DMS114 treated with DMSO at 0.1 percent for 48 hours (cell line): ENCODE data around the gene CENPP.
"Not testable (repeated sequence)": the region's sequence is repeated elsewhere in the genome, so short reads cannot be mapped to it uniquely, and the experiment has no call there.

Experiments used
- DNase-seq: peaks from one replicate; lab custom pipeline; 2025; ENCODE audit not compliant: unreplicated experiment; lab: John Stamatoyannopoulos, UW

CENPP gene

GRCh38 chr9:92612292-92612691 is 286.5 kb downstream of the CENPP start:
- DNase-seq, result no peak

DNA sequence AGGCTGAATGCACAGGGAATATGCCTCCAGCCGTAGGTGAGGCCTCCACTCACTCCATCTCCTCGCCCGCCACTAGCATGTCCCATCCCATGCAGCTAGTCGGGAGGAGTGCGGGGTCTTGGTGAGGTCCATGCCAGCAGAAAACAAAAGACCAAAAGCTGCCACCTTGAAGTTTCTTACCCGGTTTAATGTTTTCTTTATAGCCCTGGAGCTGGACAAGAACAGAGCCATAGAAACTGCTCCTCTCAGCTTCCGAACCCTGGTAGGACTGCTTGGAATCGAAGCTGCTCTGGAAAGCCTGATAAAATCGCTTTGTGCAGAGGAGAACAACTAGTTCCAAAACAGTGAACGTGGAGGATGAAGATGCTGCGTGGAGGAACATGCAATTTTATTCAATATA is 287.1 kb downstream of the CENPP start:
- no peak for DNase-seq

GRCh38 chr9:92613268-92614122 is 287.7 kb downstream of the CENPP start:
- DNase-seq, result no peak

DNA sequence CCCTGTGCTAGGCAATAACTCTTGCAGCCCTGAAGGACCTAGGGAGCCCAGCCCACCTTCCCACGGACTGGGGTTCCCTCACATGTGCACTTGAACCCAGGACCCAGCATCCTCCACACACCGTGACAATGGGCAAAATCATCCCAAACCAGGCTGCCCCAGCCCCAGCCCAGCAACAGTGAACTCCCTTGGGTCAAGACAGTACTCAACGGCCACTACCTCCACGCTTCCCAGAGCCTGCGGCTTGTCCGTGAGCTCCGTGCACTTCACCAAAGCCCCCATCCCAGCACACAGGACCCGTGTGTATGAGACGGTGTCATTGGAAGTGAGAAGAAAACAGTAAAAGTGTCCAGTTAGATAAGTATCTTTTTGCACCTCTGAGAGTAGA is 288.4 kb downstream of the CENPP start:
- DNase-seq, result no peak

DNA sequence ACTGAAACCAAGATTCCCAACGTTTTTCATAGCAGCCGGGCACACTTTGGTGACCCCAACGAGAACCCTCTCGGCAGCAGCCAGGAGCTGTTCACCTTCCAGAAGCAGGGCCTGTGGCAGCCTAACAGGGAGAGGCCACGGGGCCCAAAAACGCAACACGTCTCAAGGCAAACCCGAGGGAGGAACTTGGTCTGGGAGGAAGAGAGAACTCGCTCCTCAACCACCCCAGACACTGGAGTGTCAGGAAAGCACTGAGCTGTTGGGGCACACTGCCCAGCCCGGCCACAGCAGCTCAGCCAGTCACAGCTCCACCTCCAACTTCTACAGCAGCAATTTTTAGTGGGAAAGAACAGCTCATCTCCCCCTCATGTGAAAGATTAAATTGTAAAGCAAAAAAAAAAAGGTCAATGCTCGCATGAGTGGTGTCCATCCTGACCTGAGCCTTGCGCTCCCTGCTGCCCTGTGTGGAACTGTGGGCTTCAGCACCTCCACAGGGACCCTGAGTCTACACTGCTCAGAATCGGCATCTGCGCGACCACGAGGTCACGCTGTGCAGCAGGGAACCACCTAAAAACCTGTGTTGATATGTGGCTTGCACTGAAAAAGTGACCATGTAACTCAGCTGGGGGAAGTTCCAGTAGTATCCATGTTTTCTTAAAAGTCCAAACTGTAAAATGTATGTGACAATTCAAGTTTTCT is 289.2 kb downstream of the CENPP start:
- no peak for DNase-seq

DNA sequence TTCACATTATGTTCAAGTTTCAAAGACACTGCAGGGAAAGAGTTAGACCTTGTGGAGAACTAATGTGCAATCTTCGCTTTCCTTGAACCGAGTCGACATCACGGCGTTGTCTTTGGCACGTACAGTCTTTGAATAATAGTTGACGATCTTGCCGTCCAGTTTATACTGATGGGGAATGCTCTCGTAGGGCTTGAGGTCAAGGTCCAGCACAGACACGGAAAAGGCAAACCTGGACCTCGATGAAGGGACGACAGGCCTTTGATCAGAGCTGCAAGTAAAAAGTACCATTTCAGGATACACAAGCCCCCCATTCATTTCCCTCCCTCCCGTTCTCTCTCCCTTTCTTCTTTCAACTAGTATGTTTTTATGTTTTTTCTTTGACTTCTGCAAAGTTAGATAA is 290.0 kb downstream of the CENPP start:
- no peak for DNase-seq

DNA sequence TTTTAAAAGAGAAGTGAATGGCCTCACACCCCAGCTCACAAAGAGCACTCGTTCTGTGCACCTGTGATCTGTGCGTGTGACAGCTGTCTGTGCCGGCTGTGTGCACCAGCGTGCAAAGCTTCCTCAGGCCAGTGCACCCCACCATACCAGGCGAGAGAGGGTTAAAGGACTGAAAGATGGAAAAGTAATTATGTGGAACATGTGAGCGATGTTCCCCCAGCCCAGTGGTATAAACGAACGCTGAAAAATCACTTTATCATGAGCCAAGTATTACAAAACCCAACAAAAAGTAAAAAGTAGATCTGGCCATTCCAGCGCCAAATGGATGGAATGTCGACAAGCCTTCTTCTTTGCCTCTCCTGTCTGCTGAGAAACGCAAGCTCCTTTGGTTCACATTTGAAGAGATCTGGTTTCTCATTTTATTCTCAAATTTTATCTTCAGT is 290.5 kb downstream of the CENPP start:
- no peak for DNase-seq

DNA sequence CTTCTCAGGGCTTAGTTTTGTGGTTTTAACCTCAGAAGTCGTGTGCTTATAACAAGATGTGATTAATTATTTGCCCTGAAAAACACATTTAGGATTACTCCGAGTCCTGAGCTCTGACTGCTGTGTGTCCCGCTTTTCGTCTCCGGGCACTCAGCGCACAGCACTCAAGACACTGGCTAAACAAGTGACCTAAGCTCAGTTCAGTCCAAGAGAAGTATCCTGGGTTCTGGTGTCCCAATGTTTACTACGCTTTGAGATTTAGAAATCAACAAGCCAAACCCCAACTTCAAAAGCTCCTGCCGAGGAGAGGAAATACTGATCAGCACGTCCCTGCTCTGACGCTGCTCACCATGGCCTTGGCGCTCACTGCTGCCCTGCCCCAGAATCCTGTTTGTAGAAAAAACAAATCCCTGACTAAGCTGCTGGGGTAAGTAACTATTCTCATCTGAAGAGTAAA is 290.9 kb downstream of the CENPP start:
- no peak for DNase-seq

- DNase-seq, result no peak
Observed at GRCh38 chr9:92617195-92617813, 291.6 kb downstream of the CENPP start.

- no peak for DNase-seq
Observed at GRCh38 chr9:92617951-92618510, 292.3 kb downstream of the CENPP start.

- DNase-seq, result no peak
Observed at GRCh38 chr9:92618633-92619225, 293.0 kb downstream of the CENPP start.

DNA sequence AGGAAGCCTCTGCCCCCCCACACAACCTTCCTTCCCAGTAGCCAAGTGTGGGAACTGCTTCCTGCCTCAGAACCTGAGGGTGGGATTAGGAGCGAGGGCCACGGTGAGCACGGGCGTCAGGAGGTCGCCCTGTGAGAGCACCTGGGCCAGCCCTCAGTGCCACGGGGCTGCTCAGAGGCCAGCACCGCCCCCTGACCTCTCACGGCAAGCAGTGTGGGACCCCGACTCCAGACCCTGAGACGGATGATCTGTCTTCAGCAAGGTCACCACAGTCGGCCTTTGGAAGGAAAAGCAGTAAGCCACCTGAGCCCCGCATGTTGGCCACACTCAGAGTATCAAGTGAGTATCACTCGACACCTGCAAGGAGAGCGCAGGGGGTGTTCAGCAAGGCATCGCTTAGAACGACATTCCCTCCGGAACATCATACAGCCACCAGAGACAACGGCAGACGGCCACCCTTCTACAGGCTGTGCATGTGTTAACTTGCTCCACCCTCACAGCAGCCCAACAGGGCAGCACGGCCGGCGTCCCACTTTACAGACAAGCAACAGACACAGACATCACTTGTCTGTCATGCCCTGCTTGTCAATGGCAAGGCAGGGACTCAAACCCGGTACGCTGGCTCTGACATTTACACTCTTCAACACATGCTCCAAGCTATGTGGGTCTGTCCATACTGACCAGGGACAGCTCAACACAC is 294.0 kb downstream of the CENPP start:
- no peak for DNase-seq

DNA sequence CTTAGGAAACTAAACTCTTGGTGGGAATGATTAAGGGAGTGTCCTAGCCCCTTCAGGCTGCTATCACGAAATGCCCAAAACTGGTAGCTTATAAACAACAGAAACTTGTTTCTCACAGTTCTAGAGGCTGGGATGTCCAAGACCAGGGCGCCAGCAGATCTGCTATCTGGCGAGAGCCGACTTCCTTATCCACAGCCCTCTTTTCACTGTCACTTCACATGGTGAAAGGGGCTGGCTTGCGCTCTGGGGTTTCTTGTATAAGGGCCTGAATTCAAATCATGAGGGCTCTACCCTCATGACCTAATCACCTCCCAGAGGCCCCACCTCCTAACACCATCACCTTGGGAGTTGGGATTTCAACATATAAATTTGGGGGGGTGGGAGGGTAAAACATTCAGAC is 295.1 kb downstream of the CENPP start:
- DNase-seq, result no peak

GRCh38 chr9:92623936-92624335 is 298.2 kb downstream of the CENPP start:
- not testable (repeated sequence) for DNase-seq

- no peak for DNase-seq
Observed at GRCh38 chr9:92626484-92626883, 300.7 kb downstream of the CENPP start.

- no peak for DNase-seq
Observed at GRCh38 chr9:92627651-92628050, 301.9 kb downstream of the CENPP start.

GRCh38 chr9:92631452-92632343 is 305.9 kb downstream of the CENPP start:
- no peak for DNase-seq

DNA sequence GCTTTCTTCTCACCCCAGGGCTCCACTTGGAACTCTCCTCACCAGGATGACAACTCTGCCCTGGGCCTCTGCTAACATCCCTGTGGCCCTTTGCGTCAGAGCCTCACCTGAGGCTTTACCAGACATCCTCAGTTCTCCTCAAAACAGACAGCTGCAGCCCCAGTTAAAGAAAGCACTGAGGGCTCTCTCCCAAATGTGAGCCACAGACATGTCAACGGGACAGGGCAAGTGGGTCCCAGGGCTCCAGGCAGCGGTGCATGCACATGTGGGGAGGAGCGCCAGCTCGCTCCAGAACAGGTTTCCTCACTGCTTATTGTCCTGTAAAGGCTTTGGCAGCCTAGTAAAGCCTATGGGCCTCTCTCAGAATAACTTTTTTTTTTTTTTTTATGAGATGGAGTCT is 306.9 kb downstream of the CENPP start:
- DNase-seq, result no peak

DNA sequence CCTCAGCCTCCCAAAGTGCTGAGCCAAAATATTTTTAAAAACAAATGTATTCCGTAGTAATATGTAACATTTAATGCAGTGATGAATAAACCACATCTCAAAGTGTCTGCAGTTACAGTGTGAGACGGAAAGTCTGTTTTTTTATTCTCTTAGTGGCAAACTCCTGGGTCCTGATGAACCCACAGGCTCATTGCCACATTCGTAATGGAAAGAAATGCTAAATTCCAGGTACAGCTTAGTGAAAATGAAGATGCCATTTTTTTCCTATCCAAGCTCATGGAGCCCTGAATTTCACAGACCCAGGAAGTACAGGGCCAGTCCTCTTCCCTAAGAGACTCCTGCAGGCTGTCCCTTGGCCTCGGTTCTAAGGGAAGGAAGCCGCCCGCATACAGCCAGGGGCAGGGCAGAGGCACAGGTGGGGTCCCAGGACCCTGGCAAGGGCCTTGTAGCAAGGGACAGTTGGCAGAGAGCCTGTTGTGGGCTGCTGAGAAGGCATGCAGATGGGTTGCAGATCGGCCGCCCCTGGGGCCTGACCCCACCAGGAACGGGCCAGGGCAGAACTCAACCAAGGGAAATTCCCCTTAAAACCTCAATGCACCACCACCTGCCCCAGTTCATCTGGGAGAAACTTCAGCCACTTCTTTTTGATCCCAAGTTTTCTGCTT is 308.0 kb downstream of the CENPP start:
- no peak for DNase-seq
